HFF-Myc (cell line): ENCODE data around the gene ZNF141.

Experiments
- DNase-seq: peaks from one replicate; pipeline ENCODE4 v3.0.0-alpha.2; 2011; ENCODE audit warnings: low read depth; ENCODE audit errors: extremely low read depth
- H3K4me3 ChIP-seq: replicated peaks from 2 replicates; pipeline ENCODE4 v1.5.1; 2011; ENCODE audit warnings: low read depth, mild to moderate bottlenecking, control low read depth, low read length
- CTCF ChIP-seq: IDR thresholded peaks from 2 replicates; pipeline ENCODE4 v1.5.1; 2012; ENCODE audit warnings: mild to moderate bottlenecking, low read depth, low read length, control low read depth; ENCODE audit errors: missing control alignments

ZNF141 gene

DNA sequence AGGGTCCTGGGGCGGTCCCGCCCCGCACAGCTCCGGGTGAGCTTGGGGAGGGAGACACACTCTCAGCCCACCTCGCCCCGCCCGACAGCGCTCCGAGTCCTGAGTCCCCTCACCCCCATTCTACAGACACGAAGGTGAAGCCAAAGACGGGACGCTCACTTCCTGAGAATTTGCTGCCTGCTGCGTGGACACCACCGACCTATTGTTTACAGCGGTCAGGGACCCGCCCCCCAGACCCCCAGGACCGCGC, 796 bp upstream of the ZNF141 start:
- TF ChIP-seq CTCF, result no peak
- peak overlapping the region; percentile 88 for H3K4me3 ChIP-seq
- no peak for DNase-seq

GRCh38 chr4:337932-338758, 531 bp downstream of the ZNF141 start:
- peak overlapping the region; percentile 88 for H3K4me3 ChIP-seq
- no peak for DNase-seq
- TF ChIP-seq CTCF, result no peak

DNA sequence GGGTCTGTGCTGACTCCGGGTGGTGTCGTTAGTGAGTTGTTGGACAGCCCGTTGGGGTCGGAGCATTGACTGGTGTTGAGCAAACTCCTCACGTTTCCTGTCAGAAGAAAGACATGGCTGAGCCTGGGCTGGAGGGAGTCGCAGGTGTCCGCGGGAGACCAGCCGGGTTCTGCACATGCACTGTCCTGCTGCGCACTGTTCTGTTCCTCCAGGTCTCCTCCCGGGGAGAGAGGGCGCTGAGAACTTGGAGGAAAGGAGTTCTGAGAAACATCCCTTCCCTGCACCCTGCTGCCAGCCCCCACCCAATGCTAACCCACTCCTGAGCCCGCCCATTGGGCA, 1.1 kb downstream of the ZNF141 start:
- H3K4me3 ChIP-seq, result peak overlapping the region; percentile 88
- no peak for DNase-seq
- no peak for TF ChIP-seq CTCF

DNA sequence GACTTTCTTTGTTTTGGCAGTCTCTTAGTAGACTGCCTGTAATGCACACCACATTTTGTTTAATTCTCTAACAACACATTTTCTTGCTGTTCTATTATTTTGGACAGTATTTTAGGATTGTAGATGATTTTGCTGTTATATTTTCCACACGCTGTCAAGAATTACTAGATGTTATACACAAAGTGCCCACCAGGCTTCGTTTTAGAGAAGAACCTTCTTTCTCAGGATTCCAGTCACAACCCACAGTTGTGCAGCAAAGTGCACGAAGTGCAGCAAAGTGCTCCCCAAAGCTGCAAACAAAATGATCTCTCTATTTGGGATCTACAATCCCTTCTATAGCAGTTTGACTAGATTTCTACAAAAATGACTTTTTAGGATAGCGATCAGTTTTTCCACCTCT, 2.4 kb downstream of the ZNF141 start:
- H3K4me3 ChIP-seq, result no peak overlapping the region
- DNase-seq, result no peak
- no peak for TF ChIP-seq CTCF

DNA sequence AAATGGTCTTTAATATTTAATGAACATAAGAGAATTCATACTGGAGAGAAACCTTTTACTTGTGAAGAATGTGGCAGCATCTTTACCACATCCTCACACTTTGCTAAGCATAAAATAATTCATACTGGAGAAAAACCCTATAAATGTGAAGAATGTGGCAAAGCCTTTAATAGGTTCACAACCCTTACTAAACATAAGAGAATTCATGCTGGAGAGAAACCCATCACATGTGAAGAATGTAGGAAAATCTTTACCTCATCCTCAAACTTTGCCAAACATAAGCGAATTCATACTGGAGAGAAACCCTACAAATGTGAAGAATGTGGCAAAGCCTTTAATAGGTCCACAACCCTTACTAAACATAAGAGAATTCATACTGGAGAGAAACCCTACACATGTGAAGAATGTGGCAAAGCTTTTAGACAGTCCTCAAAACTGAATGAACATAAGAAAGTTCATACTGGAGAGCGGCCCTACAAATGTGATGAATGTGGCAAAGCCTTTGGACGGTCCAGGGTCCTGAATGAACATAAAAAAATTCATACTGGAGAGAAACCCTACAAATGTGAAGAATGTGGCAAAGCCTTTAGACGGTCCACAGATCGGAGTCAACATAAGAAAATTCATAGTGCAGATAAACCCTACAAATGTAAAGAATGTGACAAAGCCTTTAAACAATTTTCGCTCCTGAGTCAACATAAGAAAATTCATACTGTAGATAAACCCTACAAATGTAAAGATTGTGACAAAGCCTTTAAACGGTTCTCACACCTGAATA, 35.6 kb downstream of the ZNF141 start:
- no peak for DNase-seq
- no peak for TF ChIP-seq CTCF
- H3K4me3 ChIP-seq, result no peak overlapping the region

GRCh38 chr4:374298-375160, 36.9 kb downstream of the ZNF141 start:
- DNase-seq, result no peak
- no peak overlapping the region for H3K4me3 ChIP-seq
- TF ChIP-seq CTCF, result no peak
